GM18868 (cell line): ENCODE results near the gene C1S.

Source experiments
- ATAC-seq: cut with Tn5 transposase; IDR thresholded peaks from one replicate; pipeline ENCODE4 v1.9.1; 2021; ENCODE audit warnings: mild to moderate bottlenecking, moderate library complexity; ENCODE audit not compliant: unreplicated experiment

Gene C1S

GRCh38 chr12:7075518-7075917 lies 15.0 kb downstream of the C1S start:
- no peak for ATAC-seq

GRCh38 chr12:7075939-7076338 lies 15.4 kb downstream of the C1S start:
- no peak for ATAC-seq

- no peak for ATAC-seq
Measured at GRCh38 chr12:7076493-7076892, 16.0 kb downstream of the C1S start.

DNA sequence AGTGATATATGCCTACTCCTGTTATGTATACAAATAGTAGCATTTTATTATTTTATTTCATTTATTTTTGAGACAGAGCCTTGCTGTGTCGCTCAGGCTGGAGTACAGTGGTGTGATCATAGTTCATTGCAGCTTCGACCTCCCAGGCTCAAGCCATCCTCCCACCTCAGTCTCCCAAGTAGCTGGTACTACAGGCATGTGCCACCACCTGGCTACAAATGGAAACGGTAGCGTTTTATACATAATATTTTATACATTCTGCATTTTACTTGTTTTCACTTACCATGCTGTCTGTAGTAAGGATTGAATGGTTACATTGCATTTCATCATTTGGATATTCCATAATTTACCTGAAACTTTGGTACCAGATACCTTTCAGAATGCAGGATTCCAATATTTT lies 17.6 kb downstream of the C1S start:
- no peak for ATAC-seq

- ATAC-seq: no peak
Measured at GRCh38 chr12:7079826-7080125, 19.3 kb downstream of the C1S start.

GRCh38 chr12:7081037-7081436 lies 20.5 kb downstream of the C1S start:
- no peak for ATAC-seq

GRCh38 chr12:7083125-7083524 lies 22.6 kb downstream of the C1S start:
- no peak for ATAC-seq

- no peak for ATAC-seq
Measured at GRCh38 chr12:7089196-7089871, 28.8 kb downstream of the C1S start.

DNA sequence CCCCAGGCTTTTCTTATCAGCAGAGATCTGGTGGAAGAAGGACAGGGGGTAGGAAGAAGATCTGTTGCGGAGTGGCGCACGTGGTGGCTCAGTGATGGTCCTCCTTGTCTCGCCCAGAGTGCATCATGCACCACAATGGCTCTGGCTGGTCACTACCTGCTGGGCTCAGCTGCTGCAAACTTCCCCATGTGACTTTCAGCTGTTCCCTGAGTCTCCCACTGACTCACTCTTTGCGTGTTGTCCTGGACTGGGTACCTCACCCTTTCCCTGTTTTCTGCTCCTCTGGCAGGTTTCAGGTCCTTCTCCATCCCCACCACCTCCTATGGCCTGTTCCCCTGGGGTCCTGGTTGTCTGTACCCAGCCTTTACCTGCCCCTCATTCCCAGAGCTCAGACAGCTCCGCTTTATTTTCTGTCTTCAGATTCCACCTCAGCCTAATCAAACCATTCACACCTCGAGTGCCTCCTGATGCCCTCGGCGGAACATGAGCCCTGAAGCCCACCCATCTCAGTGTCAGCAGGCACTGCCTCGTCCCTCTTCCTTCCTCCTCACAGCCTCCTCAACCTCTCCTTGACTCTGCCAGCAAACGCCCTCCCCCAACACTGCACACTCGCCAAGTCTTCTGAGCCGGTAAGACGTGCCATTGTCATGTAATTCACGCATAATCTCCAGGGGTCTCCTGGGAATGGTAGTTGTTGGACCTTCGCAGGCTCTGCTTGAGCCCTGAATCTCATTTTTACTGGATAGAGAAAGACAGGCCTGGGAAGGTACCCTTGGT lies 29.9 kb downstream of the C1S start:
- no peak for ATAC-seq

DNA sequence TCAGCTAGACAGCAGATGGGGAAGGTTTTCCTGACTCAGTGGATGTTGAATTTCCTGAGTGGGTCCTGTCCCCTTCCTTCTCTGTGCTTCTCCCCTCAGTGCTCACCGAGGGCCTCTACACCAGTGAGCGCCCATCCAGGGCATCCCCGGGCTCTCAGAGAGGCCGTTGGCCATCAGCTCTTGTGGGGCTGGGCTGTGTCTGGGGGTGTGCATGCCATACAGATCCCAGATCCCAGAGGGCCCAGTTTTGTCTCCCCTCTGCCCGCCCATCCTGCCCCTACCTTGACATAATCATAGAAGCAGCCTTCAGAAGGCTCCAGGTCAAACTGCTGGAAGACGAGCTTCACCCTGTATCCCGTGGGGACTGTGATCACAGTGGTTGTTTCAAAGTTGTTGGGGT lies 30.7 kb downstream of the C1S start:
- no peak for ATAC-seq

GRCh38 chr12:7091660-7092228 lies 31.2 kb downstream of the C1S start:
- ATAC-seq: no peak

GRCh38 chr12:7092229-7092985 lies 31.9 kb downstream of the C1S start, which contains the start of gene C1R:
C1R (minus strand) TSS chr12:7092445; CDS start chr12:7092388, 57 bp downstream.
- no peak for ATAC-seq

DNA sequence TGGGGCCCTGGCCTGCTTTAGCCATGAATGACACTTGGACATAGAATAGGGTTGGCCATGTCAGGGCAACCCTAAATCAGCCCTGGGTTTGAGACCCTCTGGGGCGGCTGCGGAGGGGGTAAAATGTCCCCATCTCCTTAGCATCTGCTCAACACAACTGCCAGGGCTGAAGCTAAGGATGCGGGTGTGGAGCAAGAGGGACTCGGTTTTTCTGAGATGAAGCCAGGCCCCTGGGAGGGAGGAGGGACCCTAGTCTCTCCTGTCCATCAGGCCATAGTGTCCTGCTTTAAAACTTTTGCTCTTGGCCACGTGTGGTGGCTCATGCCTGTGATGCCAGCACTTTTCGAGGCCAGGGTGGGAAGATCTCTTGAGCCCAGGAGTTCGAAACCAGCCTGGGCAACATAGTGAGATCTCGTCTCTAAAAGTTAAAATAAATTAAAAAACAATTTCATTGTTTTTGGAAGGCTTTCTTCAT lies 32.5 kb downstream of the C1S start:
- no peak for ATAC-seq

GRCh38 chr12:7093486-7093885 lies 33.0 kb downstream of the C1S start:
- ATAC-seq: no peak

DNA sequence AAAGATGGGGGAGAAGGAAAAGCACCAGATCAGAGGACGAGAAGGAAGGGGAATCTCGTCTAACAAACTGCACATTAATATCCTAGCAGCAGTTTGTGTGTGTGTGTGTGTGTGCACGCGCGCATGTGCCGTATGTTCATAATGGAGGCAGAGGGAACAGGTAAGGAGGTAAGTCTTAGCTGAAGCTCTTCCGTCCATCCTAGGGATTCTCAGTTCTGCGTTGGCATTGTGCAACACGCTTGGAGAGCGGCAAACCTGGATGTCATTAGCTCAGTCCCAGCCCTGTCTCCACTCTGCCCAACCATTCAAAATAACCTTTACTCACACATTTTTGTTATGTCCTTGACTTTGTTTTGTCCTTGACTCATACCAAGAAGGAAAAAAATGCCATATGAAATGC lies 33.4 kb downstream of the C1S start:
- ATAC-seq: no peak

- no peak for ATAC-seq
Measured at GRCh38 chr12:7096006-7096932, 35.8 kb downstream of the C1S start.

- no peak for ATAC-seq
Measured at GRCh38 chr12:7096979-7097378, 36.5 kb downstream of the C1S start.

DNA sequence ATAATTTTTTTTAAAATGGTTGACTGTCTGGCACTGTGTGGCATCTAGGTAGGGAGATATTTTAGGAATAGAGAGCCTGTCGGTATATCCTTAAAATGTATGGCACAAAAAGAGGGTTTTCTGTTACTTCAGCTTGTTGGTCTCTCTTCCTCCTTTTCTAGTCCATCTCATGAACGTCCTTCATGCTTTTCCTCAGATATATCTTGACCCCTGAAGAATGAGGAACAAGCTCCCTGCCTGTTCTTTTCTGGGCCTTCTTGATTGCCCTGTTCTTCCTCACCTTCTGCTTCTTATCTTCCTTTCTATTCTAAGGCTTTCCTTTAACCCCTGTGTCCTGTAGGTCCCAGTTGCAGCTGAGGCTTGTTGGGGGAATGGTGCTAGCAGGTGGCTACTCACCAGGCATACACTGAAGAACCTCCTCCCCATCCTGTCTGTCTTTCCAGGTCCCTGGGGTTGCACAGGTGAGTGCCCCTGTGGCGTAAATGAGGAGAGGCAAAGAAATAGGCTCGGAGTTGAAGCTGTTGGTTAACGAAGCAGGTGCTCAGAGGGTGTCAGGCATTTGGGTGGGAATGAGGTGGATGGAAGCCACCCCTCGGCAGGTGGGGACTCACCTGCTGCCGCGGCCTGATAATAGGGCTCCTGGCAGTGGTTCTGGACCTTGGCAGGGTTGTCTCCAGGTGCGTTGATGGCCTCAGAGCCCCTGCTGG lies 38.9 kb downstream of the C1S start:
- no peak for ATAC-seq

GRCh38 chr12:7100239-7100638 lies 39.7 kb downstream of the C1S start:
- ATAC-seq: no peak
